ENCODE measurements around the gene MOCOS.

DNA sequence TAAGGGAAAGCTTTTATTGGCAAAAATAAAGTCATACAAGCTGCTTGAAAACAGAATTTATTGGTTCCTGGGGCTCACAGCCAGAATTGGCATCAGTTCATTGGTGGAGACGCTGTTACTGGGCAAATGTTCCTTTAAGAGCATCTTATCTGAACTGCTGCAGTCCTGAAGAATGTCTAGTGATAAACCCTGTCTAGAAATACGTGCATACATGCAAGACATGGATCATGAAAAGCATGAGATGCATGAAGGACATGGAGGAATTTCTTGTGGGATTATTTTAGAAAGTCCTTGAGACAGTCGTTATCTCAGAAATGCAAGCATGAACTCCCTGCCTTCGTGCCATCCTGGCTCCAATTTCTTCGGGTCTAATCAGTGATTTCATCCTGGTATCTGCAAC lies 77.7 kb downstream of the MOCOS start:
- TF ChIP-seq, protein P1, sequence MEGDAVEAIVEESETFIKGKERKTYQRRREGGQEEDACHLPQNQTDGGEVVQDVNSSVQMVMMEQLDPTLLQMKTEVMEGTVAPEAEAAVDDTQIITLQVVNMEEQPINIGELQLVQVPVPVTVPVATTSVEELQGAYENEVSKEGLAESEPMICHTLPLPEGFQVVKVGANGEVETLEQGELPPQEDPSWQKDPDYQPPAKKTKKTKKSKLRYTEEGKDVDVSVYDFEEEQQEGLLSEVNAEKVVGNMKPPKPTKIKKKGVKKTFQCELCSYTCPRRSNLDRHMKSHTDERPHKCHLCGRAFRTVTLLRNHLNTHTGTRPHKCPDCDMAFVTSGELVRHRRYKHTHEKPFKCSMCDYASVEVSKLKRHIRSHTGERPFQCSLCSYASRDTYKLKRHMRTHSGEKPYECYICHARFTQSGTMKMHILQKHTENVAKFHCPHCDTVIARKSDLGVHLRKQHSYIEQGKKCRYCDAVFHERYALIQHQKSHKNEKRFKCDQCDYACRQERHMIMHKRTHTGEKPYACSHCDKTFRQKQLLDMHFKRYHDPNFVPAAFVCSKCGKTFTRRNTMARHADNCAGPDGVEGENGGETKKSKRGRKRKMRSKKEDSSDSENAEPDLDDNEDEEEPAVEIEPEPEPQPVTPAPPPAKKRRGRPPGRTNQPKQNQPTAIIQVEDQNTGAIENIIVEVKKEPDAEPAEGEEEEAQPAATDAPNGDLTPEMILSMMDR (IDR thresholded peaks at IDR 0.05 in 8 of 11, conservative IDR thresholded peaks at IDR 0.05 in 3 of 11): no peak
- TF ChIP-seq POLR2A (IDR thresholded peaks at IDR 0.05): no peak
